Brain microvascular endothelial cell (primary cell): ENCODE data around the gene TMIGD2.

Source experiments
- DNase-seq: peaks from one replicate; pipeline ENCODE4 v3.0.0-alpha.2; 2020
- H3K27ac ChIP-seq: fragments of 250-450 bp; sonication (Bioruptor Pico); 2 replicates; pipeline ENCODE4 v1.5.1; 2020; ENCODE audit warnings: mild to moderate bottlenecking, moderate library complexity
- H3K27me3 ChIP-seq: fragments of 250-450 bp; sonication (Bioruptor Pico); replicated peaks from 2 replicates; pipeline ENCODE4 v1.5.1; 2020; ENCODE audit warnings: mild to moderate bottlenecking
- H3K36me3 ChIP-seq: fragments of 250-450 bp; sonication (Bioruptor Pico); replicated peaks from 2 replicates; pipeline ENCODE4 v1.5.1; 2020; ENCODE audit warnings: mild to moderate bottlenecking
- H3K4me3 ChIP-seq: 2 replicates; pipeline ENCODE4 v1.5.1; 2011; ENCODE audit warnings: low read depth, mild to moderate bottlenecking, control low read depth, low read length, moderate library complexity
- CTCF ChIP-seq: IDR thresholded peaks from 2 replicates; pipeline ENCODE4 v1.5.1; 2011; ENCODE audit warnings: low read depth, mild to moderate bottlenecking, moderate library complexity, low read length, control low read depth, inconsistent platforms; ENCODE audit errors: missing control alignments
- in situ Hi-C: cut with HindIII; loops from 2 replicates; pipeline ENCODE4 v1.10.0; 2017; ENCODE audit warnings: low sequenced_read_pairs, low pct_ligation_motif_present

The TMIGD2 gene

GRCh38 chr19:4298810-4299550 lies 3.2 kb downstream of the TMIGD2 start:
- Histone ChIP-seq H3K4me3 (no peak overlapping the region), H3K27me3 (no peaks in the 10 kb centered on the region), H3K27ac (no peak overlapping the region), H3K36me3 (no peaks in the 10 kb centered on the region)
- in situ Hi-C loops = no loop called here
- TF ChIP-seq CTCF = no peak
- DNase-seq = no peak

DNA sequence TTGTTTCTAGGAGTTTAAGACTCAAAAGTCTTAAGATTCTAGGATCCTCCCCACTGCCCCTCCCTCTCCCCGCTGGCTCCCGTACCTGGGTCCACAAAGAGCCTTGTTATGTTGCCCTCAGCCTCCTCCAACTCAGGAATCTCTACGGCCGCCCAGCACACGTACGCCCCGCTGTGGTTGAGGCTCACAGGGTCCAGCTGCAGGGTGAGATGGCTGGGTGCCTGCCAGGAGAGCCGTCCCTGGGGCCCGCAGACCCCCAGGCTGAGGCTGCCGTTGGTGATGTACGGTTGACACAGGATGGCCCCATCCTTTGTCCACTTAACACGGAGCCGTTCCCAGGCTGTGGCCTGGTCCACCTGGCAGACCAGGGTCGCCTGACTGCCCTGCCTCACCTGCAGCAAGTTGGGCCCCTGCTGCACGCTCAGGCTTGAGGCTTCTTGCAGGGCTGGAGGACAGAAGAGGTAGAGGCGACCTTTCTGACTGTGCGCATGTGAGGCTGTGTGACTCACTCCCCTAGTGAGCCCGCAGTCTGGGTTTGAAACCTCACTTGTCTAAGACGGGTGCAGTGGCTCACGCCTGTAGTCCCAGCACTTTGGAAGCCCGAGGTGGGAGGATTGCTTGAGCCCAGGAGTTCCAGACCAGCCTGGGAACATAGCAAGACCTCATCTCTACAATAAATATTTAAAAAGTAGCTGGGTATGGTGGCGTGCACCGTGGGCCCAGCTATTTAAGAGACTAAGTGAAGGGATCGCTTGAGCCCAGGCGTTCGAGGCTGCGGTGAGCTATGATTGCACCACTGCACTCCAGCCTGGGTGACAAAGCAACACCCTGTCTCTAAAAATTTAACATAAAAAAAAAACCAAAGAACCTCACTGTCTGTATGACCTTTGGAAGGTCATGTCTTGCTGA lies 4.0 kb downstream of the TMIGD2 start:
- peak; percentile 8 for DNase-seq
- Histone ChIP-seq H3K36me3 (no peaks in the 10 kb centered on the region), H3K4me3 (no peak overlapping the region), H3K27me3 (no peaks in the 10 kb centered on the region), H3K27ac (no peak overlapping the region)
- in situ Hi-C loops = no loop called here
- no peak for TF ChIP-seq CTCF

DNA sequence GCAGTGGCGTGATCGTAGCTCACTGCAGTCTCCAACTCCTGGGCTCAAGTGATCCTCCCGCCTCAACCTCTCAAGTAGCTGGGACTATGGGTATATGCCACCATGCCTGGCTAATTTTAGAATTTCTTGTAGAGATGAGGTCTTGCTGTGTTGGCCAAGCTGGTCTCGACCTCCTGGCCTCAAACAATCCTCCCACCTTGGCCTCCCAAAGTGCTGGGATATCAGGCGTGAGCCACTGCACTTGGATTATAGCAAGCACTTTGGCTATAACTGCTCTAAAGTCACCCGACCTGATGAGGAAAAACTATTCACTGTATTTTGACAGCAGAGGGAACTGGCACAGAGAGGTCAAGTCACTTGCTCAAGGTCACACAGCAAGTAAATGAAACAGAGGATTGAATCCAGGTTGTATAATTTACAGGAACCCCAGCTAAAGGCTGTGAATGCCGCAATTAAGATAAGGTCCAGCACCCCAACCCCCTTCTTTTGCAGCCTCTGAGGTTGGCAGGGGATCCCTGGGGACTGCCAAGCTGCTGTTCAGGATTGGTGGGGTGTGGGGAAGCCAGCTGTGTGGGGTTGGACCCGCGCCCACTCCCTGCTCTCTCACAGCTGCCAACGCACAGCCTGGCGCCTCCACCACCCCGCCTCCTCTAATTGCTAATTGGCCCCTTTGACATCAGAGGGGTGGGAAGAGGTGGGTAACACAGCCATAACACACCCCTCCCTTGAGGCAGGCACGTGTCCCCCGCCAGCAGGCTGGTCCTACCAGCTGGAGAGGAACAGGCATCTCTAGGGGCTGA lies 6.0 kb downstream of the TMIGD2 start:
- Histone ChIP-seq H3K36me3 (no peaks in the 10 kb centered on the region), H3K27me3 (no peaks in the 10 kb centered on the region), H3K27ac (no peak overlapping the region), H3K4me3 (no peak overlapping the region)
- in situ Hi-C loops = no loop called here
- no peak for DNase-seq
- no peak for TF ChIP-seq CTCF

- in situ Hi-C loops = no loop called here
- DNase-seq = no peak
- H3K27ac ChIP-seq = no peak overlapping the region
- H3K36me3 ChIP-seq = no peaks in the 10 kb centered on the region
- no peak for TF ChIP-seq CTCF
- no peaks in the 10 kb centered on the region for H3K27me3 ChIP-seq
- no peak overlapping the region for H3K4me3 ChIP-seq
These were observed 7.8 kb downstream of the TMIGD2 start for GRCh38 chr19:4294389-4294788.

DNA sequence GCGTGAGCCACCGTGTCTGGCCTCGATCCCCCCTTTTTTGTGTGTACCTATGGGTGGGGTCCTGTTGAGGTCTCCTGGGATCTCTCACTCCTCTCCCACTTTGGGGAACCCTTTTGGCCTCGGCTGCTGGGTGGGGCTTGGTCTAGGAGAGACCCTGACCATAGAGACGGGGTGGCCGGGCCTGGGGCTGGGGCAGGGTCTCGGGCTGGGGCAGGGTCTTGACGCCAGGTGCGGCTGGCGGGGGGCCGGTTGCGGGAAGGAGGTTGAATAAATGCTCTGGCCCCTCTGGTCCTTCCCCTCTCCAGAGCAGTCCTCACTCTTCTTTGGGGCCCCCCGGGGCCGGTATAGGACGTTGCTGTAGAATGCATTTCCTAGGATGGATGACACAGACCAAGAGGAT lies 9.7 kb downstream of the TMIGD2 start:
- Histone ChIP-seq H3K27me3 (no peaks in the 10 kb centered on the region), H3K36me3 (no peaks in the 10 kb centered on the region), H3K27ac (no peak overlapping the region), H3K4me3 (no peak overlapping the region)
- no peak for DNase-seq
- in situ Hi-C loops = no loop called here
- TF ChIP-seq CTCF = no peak
